ENCODE results near the gene UIMC1. TPM values are rescaled to one million over a fixed set of nuclear protein-coding genes. Genes with fewer than 3 reads are reported as not detected.

The UIMC1 gene
- total RNA-seq, 1 donor from 2014 or later, result 46.6 TPM

- no peak for DNase-seq (ENCODE audit: low read depth, low spot score)
- Mint-ChIP-seq H3K36me3 (ENCODE audit: low read depth) (no peaks in the 10 kb centered on the region), H3K27ac (ENCODE audit: unreplicated experiment) (no peak overlapping the region), H3K9me3 (no peaks in the 10 kb centered on the region), H3K4me3 (no peak overlapping the region), H3K4me1 (peaks cover 3% of the 10 kb centered on the region), H3K27me3 (ENCODE audit: low read depth) (peaks cover 23% of the 10 kb centered on the region)
- no peak for TF ChIP-seq CTCF (conservative IDR thresholded peaks at IDR 0.05)
Observed at GRCh38 chr5:176856746-176857145, 149.8 kb downstream of the UIMC1 start.

GRCh38 chr5:176855598-176855997, 151.0 kb downstream of the UIMC1 start:
- Mint-ChIP-seq H3K27me3 (ENCODE audit: low read depth) (peaks cover 26% of the 10 kb centered on the region), H3K4me3 (no peak overlapping the region), H3K27ac (ENCODE audit: unreplicated experiment) (no peak overlapping the region), H3K9me3 (no peaks in the 10 kb centered on the region), H3K4me1 (peaks cover 3% of the 10 kb centered on the region), H3K36me3 (ENCODE audit: low read depth) (no peaks in the 10 kb centered on the region)
- no peak for TF ChIP-seq CTCF (conservative IDR thresholded peaks at IDR 0.05)
- no peak for DNase-seq (ENCODE audit: low read depth, low spot score)

Other genes with a start within 250 kb of the UIMC1 start
- gene UNC5A, start 196.2 kb downstream of the UIMC1 start, total RNA-seq, result 0.32 and 0.70 TPM in 2 replicates
- gene HK3, start 107.4 kb downstream of the UIMC1 start, total RNA-seq, result not detected in 2 replicates
- 39.6 and 41.5 TPM in 2 replicates for gene ZNF346, start 15.9 kb upstream of the UIMC1 start, total RNA-seq
- 5.4 and 7.1 TPM in 2 replicates for gene FGFR4, start 80.1 kb upstream of the UIMC1 start, total RNA-seq
- 122 TPM in 2 replicates for gene NSD1, start 127.0 kb upstream of the UIMC1 start, total RNA-seq